ENCODE results near the gene RPN1.
A peak's percentile ranks its signal among the peaks of the same experiment; 100 is the strongest.
"Not testable (repeated sequence)": the region's sequence is repeated elsewhere in the genome, so short reads cannot be mapped to it uniquely, and the experiment has no call there.

RPN1 gene

DNA sequence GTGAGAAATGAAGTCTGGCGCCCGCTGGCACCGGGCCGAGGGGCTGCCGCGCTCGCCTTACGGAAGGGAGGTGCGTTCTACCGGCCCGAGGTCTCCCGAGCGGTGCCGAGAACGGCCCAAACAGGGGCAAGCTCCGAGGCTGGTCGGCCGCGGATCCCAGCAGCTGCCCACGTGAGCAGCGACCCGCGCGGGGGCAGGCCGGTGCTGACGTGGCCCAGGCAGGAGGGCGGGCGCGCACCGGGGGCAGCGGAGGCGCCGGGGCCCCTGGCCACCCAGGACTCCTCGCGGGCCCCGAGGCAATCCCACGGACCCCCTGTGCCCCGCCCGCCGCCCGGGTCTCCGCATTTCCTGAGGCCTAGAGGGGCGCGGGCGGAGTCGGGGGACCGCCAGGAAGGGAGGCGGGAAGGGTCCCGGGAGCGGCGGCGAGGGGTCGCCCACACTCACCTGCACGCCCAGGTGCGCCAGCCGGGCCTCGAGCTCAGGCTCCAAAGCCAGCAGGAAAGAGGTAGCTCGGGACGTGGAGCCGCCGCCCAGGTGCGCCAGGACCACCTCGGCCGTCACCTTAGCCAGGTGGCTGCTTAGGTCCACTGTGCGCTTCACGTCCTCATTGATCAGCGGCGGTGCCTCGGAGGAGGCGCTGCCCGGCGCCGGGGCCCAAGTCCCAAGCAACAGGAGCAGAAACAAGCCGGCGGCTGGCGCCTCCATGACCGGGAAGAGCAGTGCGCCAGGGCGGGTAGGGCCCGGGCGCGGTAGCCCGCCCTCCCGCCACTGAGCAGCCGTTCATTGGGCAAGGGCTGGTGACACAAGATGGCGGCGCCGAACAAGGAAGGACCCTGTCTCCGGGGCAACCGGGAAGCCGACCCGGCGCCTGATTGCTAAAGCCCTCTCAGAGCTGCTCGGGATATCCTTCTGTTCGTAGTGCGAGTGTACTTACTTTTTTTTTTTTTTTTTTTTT is at the start of gene RPN1:
TSS of gene RPN1 (minus strand) at position 723 of the 955 bp plus-strand sequence. CDS start at position 705, 18 bp downstream.
- peak; percentile 84 for DNase-seq

DNA sequence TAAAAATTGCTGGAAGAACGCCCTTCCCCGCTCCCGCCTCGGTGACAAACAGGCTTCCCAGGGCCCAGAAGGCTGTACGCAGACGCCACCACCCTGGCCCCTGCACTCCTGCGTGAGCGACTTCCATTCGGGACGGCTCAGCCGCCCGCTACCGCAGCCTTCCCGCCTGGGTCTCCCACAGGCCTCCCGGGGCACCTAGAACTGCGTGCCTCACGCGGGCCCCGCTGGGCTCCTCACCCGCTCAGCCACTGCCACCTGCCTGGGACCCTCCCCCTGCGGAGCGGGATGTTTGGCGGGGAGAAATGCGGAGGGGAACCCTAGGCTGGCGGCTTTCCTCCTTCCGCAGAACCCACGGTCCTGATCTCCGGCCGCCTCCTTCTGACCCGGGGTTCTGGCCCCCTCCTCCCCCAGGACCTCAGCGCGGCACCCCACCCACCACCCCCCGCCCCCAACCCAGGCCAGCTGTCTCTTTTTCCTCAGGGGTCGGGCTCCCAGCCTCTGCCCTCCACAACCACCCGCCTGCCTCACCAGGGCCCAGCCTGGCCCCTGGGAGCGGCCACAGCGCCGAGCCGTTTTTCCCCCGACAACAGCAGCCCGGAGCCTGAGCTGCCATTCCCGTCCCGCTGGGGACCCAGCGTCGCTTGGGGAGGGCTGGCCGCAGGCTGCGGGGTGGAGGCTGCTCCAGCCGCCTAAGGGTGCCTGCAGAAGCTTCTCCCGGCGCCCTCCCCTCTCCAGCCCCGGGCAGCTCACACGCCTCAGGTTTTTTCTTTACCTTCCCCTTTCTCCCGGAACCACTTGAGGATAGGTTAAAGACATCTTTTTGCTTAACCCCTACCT is 47.8 kb upstream of the RPN1 start:
- no peak for DNase-seq

DNA sequence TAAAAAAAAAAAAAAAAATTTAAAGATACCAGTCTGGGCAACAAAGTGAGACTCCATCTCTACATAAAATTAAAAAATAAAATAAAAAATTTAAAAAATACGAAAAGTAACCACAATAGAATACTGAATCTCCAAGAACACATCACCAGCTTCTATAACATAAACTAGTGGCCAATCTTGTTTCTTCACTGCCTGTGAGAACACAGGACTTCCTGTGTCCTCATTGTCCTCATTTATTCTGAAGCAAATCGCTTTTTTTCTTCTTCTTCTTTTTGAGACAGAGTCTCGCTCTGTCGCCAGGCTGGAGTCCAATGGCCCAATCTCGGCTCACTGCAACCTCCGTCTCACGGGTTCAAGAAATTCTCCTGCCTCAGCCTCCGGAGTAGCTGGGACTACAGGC is 46.7 kb upstream of the RPN1 start:
- DNase-seq = no peak

DNA sequence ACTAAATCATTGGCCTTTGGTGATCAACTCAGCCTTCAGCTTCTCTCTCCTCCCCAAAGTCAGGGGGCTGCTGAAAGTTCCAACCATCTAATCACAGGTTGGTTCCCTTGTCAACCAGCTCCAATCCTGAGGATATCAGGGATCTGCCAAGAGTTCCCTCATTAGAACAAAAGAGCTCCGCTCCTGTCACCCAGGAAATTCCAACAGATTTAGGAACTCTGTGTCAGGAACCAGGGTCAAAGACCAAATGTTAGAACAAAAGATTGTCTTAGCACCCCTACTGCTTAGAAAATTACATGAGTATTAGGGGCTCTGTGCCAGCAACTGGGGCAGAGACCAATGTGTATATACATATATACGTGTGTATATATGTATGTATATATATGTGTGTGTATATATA is 43.1 kb upstream of the RPN1 start:
- no peak for DNase-seq

DNA sequence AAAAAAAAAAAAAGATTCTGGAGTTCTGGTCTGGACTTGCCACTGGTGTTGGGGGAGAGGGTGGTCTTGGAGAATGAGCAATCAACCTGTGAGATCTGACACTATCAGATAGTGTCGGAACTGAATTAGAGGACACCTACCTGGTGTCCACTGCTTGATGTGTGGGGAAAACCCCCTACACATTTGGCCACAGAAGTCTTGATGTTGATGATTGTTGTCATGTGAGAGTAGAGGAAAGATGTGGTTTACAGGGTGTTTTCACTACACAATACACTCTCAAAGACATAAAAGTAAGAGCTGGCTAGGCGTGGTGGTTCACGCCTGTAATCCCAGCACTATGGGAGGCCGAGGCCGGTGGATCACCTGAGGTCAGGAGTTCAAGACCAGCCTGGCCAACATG is 38.4 kb upstream of the RPN1 start:
- no peak for DNase-seq

DNA sequence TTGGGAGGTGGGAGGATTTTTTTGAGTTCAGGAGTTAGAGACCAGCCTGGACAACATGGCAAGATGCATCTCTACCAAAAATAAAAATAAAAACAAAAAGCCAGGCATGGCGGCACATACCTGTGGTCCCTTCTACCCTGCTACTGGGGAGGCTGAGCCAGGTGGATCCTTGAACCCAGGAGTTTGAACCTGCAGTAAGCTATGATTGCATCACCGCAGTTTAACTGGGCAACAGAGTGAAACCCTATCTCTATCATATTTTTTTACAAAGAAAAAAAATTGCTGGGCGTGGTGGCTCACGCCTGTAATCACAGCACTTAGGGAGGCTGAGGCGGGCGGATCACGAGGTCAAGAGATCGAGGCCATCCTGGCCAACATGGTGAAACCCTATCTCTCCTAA is 35.8 kb upstream of the RPN1 start:
- DNase-seq = no peak

DNA sequence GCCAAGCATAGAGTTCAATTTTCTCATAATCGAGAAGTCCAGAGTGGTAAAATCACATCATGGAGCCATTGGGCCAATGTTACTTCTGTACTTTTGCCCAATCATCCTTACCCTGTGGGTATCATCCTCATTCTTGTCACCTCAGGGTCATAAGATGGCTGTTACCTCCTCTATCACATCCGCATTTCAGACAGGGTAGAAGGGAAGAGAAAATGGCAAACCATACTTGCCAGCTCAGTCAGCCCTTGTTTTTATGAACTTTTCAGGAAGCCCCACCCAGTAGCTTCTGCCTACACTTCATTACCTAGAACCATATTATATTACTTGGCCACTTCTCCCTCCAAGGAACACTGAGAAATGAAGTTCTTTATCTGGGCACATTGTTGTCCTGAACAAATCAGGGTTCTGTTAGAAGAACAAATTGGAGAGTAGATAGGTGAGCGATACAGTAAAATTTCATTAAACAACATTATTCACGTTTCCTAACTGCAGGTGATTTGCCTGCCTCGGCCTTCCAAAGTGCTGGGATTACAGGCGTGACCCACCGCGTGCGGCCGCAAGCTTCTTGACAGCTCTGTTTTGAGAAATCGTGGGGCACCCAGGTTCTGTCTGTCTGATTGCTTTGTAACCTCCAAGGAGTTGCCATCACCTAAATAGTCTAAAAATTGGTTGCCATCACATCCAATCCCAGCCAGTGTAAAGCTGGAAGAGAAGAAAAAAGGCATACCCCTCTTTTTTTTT is 34.5 kb upstream of the RPN1 start:
- no peak for DNase-seq

DNA sequence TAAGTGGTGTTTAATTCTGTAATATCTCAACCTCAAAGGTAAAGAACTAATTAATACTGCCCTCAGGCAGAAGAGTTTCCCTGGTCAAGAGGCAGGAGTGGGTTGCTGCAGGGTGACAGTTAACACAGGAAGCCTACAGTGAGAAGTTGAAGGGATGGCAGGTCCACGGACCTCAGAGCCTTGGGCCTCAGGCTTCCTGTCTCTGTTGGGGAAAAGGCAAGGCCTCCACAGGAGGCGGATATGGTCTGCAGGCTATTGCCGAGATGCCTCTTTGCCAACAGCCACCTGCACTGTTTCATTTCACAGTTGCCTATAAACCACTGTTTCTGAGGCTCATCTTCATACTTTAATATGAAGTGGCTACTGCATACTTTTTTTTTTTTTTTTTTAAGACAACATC is 33.3 kb upstream of the RPN1 start:
- no peak for DNase-seq

DNA sequence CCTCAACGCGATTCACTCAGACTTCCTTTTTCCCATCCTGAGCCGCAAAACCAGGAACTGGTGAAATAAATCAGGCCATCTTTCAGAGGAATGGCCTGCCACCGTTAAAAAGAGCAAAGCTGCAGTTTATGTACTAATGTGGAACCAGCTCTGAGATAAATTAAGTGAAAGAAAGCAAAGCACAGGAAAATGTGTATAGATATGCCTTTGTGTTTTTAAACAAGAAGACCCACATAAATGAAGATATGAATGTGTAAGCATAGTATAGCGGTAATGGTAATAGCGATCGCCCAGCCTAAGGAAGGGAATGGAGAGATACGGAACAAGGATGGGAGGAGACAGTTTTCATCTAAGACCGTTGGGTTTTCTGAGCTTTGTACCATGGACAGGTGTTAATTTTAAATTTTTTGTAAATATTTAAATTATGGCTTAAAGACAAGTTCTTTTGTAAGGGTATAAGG is 30.8 kb upstream of the RPN1 start:
- DNase-seq = peak; percentile 62

DNA sequence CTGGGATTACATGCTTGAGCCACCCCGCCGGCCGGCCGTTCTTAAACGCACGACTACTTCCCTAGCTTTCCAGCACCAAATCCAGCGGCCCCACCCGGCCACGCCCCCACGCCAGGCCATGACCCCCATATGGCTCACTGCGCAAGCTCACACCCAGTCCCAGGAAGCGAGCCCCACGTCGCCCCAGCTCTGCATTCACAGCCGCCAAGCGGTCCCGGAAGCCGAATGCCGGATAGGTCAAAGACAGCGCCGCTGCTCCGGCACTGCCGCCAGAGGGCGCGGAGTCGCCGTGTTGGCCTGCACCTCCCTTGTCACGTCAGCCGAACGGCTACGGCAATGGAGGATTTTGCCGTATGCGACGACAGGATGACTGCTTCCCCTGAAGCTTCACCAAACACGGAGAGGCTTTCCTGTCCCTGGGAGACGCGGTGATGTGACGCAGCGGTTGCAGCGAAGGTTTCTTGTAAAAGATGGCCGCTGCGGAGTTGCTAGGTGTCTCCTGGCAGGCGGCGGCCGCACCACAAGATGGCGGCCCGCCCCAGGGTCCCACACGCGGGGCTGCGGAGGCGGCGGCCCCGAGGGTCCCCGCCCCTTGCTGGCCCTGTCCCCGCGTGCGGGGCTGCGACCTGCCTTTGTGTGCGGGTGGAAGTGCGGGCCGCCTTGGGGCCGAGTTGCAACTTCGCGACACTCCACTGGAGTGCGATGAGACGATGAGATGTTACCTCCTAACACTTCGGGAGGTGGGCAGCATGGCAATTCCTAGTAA is 30.2 kb upstream of the RPN1 start:
- peak; percentile 77 for DNase-seq

DNA sequence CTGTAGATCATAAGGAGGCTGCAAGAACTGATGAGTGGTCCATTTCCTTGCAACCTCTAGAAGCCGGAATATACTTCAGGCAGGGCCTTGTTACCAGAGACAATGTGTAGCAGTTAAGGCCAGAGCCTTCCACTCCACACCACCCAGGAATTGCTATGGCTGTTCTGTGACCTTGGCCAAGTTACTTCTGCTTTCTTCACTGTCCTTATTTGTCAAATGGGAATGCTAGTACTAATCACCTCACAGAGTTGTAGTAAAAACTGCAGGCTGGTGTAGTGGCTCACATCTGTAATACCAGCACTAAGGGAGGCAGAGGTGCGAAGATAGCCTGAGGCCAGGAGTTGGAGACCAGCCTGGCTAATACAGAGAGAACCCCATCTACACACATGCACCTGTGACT is 28.7 kb upstream of the RPN1 start:
- no peak for DNase-seq

DNA sequence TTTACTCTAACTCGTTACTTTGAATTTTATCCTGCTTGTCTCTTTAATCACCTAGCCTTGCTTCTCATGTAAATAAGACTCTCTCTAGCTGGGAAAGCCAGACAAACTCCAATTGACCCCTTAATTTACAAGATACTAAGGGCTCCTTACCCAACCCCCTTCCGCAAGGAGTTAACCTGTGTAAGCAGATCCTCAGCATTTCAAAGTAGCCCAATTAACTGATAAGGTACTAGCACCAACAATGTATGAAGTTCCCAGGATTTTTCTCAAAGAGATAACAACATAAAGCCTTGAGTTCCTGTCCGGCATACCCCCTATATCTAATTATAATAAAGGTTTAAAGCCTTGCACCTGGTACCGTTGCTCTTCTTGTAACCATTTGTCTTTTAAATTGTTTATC is 25.2 kb upstream of the RPN1 start:
- not testable (repeated sequence) for DNase-seq

DNA sequence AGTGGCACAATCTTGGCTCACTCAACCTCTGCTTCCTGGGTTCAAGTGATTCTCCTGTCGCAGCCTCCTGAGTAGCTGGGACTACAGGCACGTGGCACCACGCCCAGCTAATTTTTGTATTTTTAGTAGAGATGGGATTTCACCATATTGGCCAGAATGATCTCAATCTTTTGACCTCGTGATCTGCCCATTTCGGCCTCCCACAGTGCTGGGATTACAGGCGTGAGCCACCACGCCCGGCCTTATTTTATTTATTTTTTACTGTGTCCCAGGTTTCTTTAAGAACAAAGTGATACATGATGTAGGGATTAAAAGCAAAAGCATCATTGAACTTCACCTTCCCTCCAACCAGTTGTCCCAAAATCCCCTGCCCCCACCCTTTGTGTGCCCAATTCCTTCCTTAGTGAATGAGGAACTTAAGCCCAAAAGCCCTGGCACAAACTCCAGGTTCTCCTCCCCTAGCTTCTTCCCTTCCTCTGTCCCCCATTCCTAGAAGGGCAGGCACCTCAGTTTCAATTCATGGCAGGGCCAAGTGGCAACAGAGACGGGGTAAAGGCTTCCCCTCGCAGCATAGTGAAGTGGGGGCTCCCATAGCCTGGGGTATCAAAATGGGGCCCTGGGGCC is 23.7 kb upstream of the RPN1 start:
- no peak for DNase-seq

DNA sequence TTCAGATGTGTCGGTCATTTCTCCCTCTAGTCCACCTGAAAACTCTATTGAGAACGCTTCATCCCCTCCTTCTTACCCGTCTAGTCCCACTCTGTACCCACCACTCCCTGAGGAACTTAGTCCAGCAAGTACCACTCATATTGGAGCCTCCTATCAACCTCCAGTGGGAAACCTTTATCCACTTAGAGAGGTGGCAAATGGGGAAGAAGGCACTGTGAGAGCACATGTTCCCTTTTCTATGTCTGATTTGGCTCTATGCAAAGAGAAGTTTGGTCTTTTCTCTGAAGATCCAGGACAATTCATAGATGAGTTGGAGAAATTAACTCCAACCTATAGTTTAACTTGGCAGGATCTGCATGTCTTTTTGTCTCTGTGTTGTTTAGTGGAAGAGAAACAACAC is 17.0 kb upstream of the RPN1 start:
- DNase-seq = no peak

DNA sequence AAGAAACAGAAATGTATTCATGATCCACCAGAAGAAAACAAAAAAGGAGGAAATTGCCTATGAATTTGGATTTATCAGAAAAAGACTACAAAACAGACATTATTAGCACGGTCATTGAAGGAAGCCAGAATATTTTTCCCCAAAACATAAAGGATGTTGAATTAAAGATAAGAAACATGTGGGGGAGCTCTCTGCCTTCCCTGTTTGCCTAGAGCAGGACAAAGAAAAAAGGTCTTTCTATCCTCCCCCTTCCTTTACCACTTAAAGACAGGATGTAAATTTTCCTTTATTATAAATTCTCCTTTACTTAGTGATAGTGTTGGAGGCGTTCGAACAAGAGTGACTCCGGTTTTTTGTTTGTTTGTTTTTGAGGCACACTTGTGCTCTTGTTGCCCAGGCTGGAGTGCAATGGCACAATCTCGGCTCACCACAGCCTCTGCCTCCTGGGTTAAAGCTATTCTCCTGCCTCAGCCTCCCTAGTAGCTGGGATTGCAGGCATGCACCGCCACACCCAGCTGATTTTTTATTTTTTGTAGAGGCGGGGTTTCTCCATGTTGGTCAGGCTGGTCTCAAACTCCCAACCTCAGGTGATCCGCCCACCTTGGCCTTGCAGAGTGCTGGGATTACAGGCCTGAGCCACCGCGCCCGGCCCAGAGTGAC is 14.9 kb upstream of the RPN1 start:
- DNase-seq = no peak

DNA sequence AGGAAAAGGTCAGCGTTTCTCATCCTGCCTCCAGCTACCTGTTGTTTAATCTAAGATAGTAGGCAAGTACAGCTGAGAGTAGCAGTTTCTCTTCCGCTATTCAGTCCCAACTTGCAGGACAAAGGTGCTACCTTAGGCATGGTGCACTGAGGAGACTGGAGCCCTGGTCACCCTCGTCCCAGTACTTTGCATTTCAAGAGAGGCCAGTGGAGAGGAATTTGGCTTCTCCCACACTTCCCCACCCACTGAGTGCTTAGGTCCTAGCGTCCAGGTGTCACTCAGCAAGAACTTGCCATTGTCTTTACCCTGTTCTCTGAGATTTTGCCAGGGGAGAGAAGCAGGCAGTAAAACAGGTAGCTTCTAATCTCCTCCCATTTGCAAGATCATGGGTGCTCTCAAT is 12.5 kb upstream of the RPN1 start:
- no peak for DNase-seq

DNA sequence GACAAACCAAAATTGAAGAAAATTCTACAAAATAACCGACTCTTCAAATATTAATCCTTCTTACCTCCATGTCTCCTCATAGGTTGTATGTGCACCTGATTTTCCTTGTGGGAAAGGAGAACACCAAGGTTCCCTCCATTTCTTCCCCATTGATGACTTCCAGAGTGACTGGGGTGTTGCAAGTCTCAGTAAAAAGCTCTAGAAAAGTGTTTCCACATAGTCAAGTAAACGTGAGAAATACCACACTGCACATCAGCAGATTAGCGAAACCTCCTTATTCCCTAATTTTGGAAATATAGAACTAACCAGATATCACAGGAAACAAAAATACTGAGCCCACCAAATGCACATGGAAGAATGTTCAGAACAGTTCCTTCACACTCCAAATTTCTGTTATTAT is 4.9 kb upstream of the RPN1 start:
- no peak for DNase-seq

DNA sequence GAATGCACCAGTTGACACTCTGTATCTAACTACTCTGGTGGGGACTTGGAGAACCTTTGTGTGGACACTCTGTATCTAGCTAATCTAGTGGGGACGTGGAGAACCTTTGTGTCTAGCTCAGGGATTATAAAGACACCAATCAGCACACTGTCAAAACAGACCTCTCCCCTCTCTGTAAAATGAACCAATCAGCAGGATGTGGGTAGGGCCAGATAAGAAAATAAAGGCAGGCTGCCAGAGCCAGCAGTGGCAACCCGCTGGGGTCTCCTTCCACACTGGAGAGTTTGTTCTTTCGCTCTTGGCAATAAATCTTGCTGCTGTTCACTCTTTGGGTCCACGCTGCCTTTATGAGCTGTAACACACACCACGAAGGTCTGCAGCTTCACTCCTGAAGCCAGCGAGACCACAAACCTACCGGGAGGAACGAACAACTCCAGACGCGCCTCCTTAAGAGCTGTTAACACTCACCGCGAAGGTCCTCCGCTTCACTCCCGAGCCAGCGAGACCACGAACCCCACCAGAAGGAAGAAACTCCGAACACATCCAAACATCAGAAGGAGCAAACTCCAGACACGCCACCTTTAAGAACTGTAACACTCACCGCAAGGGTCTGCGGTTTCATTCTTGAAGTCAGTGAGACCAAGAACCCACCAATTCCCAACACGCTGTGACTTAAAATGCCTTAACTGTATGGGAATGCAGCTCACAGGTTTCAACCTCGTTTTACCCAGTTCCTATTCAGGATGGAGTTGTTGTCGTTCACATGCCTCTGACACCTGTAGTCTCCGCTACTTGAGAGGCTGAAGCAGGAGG is 3.6 kb upstream of the RPN1 start:
- not testable (repeated sequence) for DNase-seq

DNA sequence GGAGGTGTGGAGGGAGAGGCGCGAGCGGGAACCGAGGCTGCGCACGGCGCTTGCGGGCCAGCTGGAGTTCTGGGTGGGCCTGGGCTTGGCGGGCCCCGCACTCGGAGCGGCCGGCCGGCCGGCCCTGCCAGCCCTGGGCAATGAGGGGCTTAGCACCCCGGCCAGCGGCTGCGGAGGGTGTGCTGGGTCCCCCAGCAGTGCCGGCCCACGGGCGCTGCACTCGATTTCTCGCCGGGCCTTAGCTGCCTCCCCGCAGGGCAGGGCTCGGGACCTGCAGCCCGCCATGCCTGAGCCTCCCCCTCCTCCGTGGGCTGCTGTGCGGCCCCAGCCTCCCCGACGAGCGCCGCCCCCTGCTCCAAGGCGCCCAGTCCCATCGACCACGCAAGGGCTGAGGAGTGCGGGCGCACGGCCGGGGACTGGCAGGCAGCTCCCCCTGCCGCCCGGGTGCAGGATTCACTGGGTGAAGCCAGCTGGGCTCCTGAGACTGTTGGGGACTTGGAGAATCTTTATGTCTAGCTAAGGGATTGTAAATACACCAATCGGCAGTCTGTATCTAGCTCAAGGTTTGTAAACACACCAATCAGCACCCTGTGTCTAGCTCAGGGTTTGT is 2.9 kb upstream of the RPN1 start:
- not testable (repeated sequence) for DNase-seq
